Fibroblast of lung (primary cell): ENCODE measurements around the gene TMEM184A.

ENCODE experiments used
- EZH2 ChIP-seq: IDR thresholded peaks from 2 replicates; pipeline ENCODE4 v1.5.1; 2012; ENCODE audit warnings: low read length, control low read depth, mild to moderate bottlenecking; ENCODE audit errors: missing control alignments
- TF ChIP-seq, protein P1 (sequence below), 2 donors: IDR thresholded peaks in 1 of 2; conservative IDR thresholded peaks in 1 of 2; 1 replicate in 1 of 2; 2 replicates in 1 of 2; pipeline ENCODE4 v1.5.1; 2011 to 2012; ENCODE audit warnings: low read length in 2 of 2, control low read depth in 1 of 2, inconsistent platforms in 1 of 2, low read depth in 1 of 2, mild to moderate bottlenecking in 1 of 2

DNA sequence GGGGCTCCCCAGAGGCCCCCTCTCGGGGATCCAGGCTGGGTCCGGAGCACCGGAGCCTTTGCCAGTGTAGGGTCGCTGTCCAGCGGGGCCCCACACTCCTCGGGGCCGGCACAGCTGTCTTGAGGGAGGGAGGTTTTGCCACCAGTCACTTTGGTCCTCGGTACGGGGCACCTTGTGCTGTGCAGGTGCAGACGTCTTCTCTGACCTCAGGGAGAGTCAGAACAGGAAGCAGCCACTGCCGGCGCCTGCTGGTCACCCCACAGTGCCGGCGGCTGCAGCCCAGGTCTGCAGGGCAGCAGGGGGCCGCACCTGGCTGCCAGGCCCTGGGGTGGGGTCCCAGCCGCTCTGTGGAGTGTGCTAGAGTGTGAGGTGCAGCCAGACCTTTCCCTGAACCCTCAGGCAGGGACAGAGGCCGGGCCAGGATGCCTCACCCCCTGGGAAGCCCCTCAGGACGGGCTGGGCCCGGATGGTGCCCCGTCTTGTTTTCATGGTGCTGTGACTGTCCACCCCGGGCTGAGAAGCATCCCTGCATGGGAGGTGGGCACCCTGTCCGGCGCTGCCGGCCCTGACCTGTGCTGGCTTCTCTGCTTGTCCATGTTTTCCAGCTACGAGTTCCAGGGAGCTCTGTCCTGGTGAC lies 17.3 kb downstream of the TMEM184A start:
- TF ChIP-seq, protein P1, sequence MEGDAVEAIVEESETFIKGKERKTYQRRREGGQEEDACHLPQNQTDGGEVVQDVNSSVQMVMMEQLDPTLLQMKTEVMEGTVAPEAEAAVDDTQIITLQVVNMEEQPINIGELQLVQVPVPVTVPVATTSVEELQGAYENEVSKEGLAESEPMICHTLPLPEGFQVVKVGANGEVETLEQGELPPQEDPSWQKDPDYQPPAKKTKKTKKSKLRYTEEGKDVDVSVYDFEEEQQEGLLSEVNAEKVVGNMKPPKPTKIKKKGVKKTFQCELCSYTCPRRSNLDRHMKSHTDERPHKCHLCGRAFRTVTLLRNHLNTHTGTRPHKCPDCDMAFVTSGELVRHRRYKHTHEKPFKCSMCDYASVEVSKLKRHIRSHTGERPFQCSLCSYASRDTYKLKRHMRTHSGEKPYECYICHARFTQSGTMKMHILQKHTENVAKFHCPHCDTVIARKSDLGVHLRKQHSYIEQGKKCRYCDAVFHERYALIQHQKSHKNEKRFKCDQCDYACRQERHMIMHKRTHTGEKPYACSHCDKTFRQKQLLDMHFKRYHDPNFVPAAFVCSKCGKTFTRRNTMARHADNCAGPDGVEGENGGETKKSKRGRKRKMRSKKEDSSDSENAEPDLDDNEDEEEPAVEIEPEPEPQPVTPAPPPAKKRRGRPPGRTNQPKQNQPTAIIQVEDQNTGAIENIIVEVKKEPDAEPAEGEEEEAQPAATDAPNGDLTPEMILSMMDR (conservative IDR thresholded peaks at IDR 0.05 in 1 of 2, IDR thresholded peaks at IDR 0.05 in 1 of 2; ENCODE audit: low read depth in 1 of 2, low read length in 2 of 2), result no peak
- TF ChIP-seq EZH2, result no peak
